MM.1S (cell line): ENCODE data around the gene ENC1.

Experiments
- EZH2 ChIP-seq: fragments of 300-600 bp; sonication (generic); optimal IDR thresholded peaks from 2 replicates; pipeline ENCODE3; 2017; ENCODE audit warnings: low read depth, mild to moderate bottlenecking, antibody characterized with exemption, low read length, mixed read lengths
- EZH2phosphoT487 ChIP-seq: fragments of 300-600 bp; sonication (generic); IDR thresholded peaks from 2 replicates; pipeline ENCODE4 v1.6.1; 2018; ENCODE audit warnings: antibody characterized with exemption, low read length
- TF ChIP-seq, protein P1 (sequence below): fragments of 300-600 bp; sonication (generic); IDR thresholded peaks from 2 replicates; pipeline ENCODE4 v1.5.1; 2016; ENCODE audit warnings: antibody characterized with exemption, low read length, mixed read lengths

GRCh38 chr5:74638544-74638969 is 2.0 kb downstream of the ENC1 start:
- TF ChIP-seq, protein P1, sequence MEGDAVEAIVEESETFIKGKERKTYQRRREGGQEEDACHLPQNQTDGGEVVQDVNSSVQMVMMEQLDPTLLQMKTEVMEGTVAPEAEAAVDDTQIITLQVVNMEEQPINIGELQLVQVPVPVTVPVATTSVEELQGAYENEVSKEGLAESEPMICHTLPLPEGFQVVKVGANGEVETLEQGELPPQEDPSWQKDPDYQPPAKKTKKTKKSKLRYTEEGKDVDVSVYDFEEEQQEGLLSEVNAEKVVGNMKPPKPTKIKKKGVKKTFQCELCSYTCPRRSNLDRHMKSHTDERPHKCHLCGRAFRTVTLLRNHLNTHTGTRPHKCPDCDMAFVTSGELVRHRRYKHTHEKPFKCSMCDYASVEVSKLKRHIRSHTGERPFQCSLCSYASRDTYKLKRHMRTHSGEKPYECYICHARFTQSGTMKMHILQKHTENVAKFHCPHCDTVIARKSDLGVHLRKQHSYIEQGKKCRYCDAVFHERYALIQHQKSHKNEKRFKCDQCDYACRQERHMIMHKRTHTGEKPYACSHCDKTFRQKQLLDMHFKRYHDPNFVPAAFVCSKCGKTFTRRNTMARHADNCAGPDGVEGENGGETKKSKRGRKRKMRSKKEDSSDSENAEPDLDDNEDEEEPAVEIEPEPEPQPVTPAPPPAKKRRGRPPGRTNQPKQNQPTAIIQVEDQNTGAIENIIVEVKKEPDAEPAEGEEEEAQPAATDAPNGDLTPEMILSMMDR, result no peak
- TF ChIP-seq EZH2 (no peak), EZH2phosphoT487 (no peak)
